DND-41 (cell line): ENCODE results near the gene BIN2.

Source experiments
- ATAC-seq: fragments of 200-7000 bp; cut with Tn5 transposase; 3 replicates; pipeline ENCODE4 v1.9.1; 2021; ENCODE audit warnings: low read depth; ENCODE audit not compliant: insufficient read depth
- DNase-seq: peaks from one replicate; pipeline ENCODE4 v3.0.0-alpha.2; 2020
- H2AFZ ChIP-seq: 2 replicates; pipeline ENCODE4 v1.6.0; 2012; ENCODE audit warnings: low read depth, low read length
- H3K27ac ChIP-seq: 2 replicates; pipeline ENCODE4 v1.5.1; 2012; ENCODE audit warnings: low read length, inconsistent platforms
- H3K27me3 ChIP-seq: fragments of 200-600 bp; sonication (generic); 2 replicates; pipeline ENCODE4 v1.6.0; 2012; ENCODE audit warnings: low read length, mild to moderate bottlenecking, inconsistent platforms; ENCODE audit not compliant: insufficient read depth, poor library complexity
- H3K36me3 ChIP-seq: 2 replicates; pipeline ENCODE4 v1.5.1; 2012; ENCODE audit warnings: low read length, inconsistent platforms; ENCODE audit not compliant: insufficient read depth
- H3K4me1 ChIP-seq: 2 replicates; pipeline ENCODE4 v1.5.1; 2012; ENCODE audit warnings: mild to moderate bottlenecking, low read length; ENCODE audit not compliant: insufficient read depth
- H3K4me2 ChIP-seq: 2 replicates; pipeline ENCODE4 v1.6.0; 2012; ENCODE audit warnings: mild to moderate bottlenecking, moderate library complexity, low read length, inconsistent platforms; ENCODE audit not compliant: insufficient read depth
- H3K4me3 ChIP-seq, 2 experiments: fragments of 200-600 bp in 1 of 2; shearing (Covaris generic) in 1 of 2; 2 replicates each; pipeline ENCODE4 v1.5.1; 2012 to 2016; ENCODE audit warnings: inconsistent platforms in 2 of 2, low read length in 2 of 2, mild to moderate bottlenecking in 2 of 2, low read depth in 1 of 2, moderate library complexity in 1 of 2
- H3K79me2 ChIP-seq: 2 replicates; pipeline ENCODE4 v1.6.0; 2012; ENCODE audit warnings: low read length, inconsistent platforms; ENCODE audit not compliant: insufficient read depth
- H3K9ac ChIP-seq: 2 replicates; pipeline ENCODE4 v1.6.0; 2012; ENCODE audit warnings: low read depth, mild to moderate bottlenecking, inconsistent platforms, low read length, moderate library complexity
- H3K9me3 ChIP-seq: 2 replicates; pipeline ENCODE4 v1.5.1; 2012; ENCODE audit warnings: low read length, moderate library complexity, mild to moderate bottlenecking, inconsistent platforms; ENCODE audit not compliant: insufficient read depth, severe bottlenecking
- H4K20me1 ChIP-seq: 2 replicates; pipeline ENCODE4 v1.6.0; 2012; ENCODE audit warnings: low read length; ENCODE audit not compliant: insufficient read depth
- EZH2 ChIP-seq: IDR thresholded peaks from 3 replicates; pipeline ENCODE4 v1.6.1; 2012; ENCODE audit warnings: borderline replicate concordance, low read depth, mild to moderate bottlenecking, moderate library complexity, low read length, inconsistent platforms; ENCODE audit not compliant: severe bottlenecking
- TF ChIP-seq, protein P1 (sequence below): IDR thresholded peaks from 2 replicates; pipeline ENCODE4 v1.5.1; 2012; ENCODE audit warnings: borderline replicate concordance, low read length, moderate library complexity, mild to moderate bottlenecking; ENCODE audit not compliant: poor library complexity, severe bottlenecking; ENCODE audit errors: extremely low read depth

BIN2 gene

GRCh38 chr12:51323966-51324895, at the start of gene BIN2:
BIN2 (minus strand) TSS chr12:51324174; CDS start chr12:51324102, 72 bp downstream.
- peak within 1 kb of the TSS; percentile 65 for H3K9ac ChIP-seq
- H3K27ac ChIP-seq: peak within 1 kb of the TSS; percentile 86
- no peaks in the 10 kb centered on the region for H4K20me1 ChIP-seq
- ATAC-seq: peak; percentile 76
- TF ChIP-seq EZH2: no peak
- TF ChIP-seq, protein P1, sequence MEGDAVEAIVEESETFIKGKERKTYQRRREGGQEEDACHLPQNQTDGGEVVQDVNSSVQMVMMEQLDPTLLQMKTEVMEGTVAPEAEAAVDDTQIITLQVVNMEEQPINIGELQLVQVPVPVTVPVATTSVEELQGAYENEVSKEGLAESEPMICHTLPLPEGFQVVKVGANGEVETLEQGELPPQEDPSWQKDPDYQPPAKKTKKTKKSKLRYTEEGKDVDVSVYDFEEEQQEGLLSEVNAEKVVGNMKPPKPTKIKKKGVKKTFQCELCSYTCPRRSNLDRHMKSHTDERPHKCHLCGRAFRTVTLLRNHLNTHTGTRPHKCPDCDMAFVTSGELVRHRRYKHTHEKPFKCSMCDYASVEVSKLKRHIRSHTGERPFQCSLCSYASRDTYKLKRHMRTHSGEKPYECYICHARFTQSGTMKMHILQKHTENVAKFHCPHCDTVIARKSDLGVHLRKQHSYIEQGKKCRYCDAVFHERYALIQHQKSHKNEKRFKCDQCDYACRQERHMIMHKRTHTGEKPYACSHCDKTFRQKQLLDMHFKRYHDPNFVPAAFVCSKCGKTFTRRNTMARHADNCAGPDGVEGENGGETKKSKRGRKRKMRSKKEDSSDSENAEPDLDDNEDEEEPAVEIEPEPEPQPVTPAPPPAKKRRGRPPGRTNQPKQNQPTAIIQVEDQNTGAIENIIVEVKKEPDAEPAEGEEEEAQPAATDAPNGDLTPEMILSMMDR: no peak
- no peaks in the 10 kb centered on the region for H3K36me3 ChIP-seq
- peaks cover 15% of the 10 kb centered on the region for H3K79me2 ChIP-seq
- no peak within 1 kb of the TSS; the same call in 1 of the 2 replicates for H2AFZ ChIP-seq
- peak; percentile 89 for DNase-seq
- H3K27me3 ChIP-seq: no peaks in the 10 kb centered on the region
- H3K4me3 ChIP-seq: peak within 1 kb of the TSS; percentile 21 to 57; a peak in 3 of 4 replicates
- no peaks in the 10 kb centered on the region for H3K9me3 ChIP-seq
- H3K4me2 ChIP-seq: peak within 1 kb of the TSS; percentile 66
- H3K4me1 ChIP-seq: peaks cover 80% of the 10 kb centered on the region

- no peak overlapping the region for H3K27ac ChIP-seq
- H2AFZ ChIP-seq: no peak overlapping the region
- H3K36me3 ChIP-seq: peaks cover 66% of the 10 kb centered on the region
- H3K4me2 ChIP-seq: no peak overlapping the region
- H3K4me3 ChIP-seq: no peak overlapping the region
- H3K27me3 ChIP-seq: no peaks in the 10 kb centered on the region
- ATAC-seq (no peak), DNase-seq (no peak)
- H4K20me1 ChIP-seq: no peaks in the 10 kb centered on the region; the same call in 1 of the 2 replicates
- H3K9ac ChIP-seq: no peak overlapping the region
- H3K9me3 ChIP-seq: no peaks in the 10 kb centered on the region
- peaks cover 58% of the 10 kb centered on the region for H3K4me1 ChIP-seq
- no peaks in the 10 kb centered on the region for H3K79me2 ChIP-seq
- TF ChIP-seq EZH2: no peak
- TF ChIP-seq, protein P1: no peak
These were observed 49.2 kb upstream of the BIN2 start for GRCh38 chr12:51373187-51373586.

DNA sequence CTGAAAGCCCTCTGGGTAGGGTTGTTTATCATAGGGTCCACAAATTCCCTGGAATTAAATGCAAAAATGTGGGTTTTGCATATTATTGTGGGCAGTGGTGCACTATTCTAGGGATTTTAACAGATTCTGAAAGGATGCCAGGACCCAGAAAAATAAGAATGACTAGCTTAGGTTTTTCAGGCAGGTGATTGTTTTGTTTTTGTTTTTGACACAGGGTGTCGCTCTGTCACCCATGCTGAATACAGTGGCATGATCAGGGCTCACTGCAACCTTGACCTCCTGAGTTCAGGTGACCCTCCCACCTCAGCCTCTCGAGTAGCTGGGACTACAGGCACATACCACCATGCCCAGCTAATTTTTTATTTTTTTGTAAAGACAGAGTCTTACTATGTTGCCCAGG, 48.0 kb upstream of the BIN2 start:
- Histone ChIP-seq H3K4me3 (no peak overlapping the region), H3K9me3 (no peaks in the 10 kb centered on the region), H4K20me1 (no peaks in the 10 kb centered on the region; the same call in 1 of the 2 replicates), H3K9ac (no peak overlapping the region), H3K27me3 (no peaks in the 10 kb centered on the region), H3K36me3 (peaks cover 60% of the 10 kb centered on the region), H3K4me1 (peaks cover 56% of the 10 kb centered on the region), H3K79me2 (no peaks in the 10 kb centered on the region), H3K27ac (peak overlapping the region; percentile 52), H3K4me2 (no peak overlapping the region), H2AFZ (no peak overlapping the region)
- TF ChIP-seq, protein P1: no peak
- no peak for TF ChIP-seq EZH2
- no peak for DNase-seq
- no peak for ATAC-seq
